Measurements from ENCODE around the gene FABP1. TPM values are rescaled to one million over a fixed set of nuclear protein-coding genes. Genes with fewer than 3 reads are reported as not detected.

The FABP1 gene
- total RNA-seq, 4 donors from 2014 or later, result 3.0 TPM; not detected in 3

GRCh38 chr2:88144271-88144670 lies 16.4 kb upstream of the FABP1 start:
- intact Hi-C loops (cut with DNase I), result no loop called here

GRCh38 chr2:88141952-88142351 lies 14.1 kb upstream of the FABP1 start:
- Histone ChIP-seq H3K4me3 (no peak overlapping the region), H3K27me3 (no peaks in the 10 kb centered on the region), H3K9me3 (peaks cover 0 to 9% (median 6%) of the 10 kb centered on the region in 4 donors), H3K4me1 (no peaks in the 10 kb centered on the region), H3K27ac (replicated peaks in 1 of 4) (no peak overlapping the region), H3K36me3 (no peaks in the 10 kb centered on the region)
- intact Hi-C loops (cut with DNase I), result no loop called here
- TF ChIP-seq CTCF (IDR thresholded peaks at IDR 0.05) (no peak), POLR2A (IDR thresholded peaks at IDR 0.05; ENCODE audit: low read depth) (no peak), POLR2AphosphoS5 (IDR thresholded peaks at IDR 0.05) (no peak), EP300 (IDR thresholded peaks at IDR 0.05) (no peak)
- 96% methylated on average over 2 of the region's 2 CpGs for WGBS
- DNase-seq (ENCODE audit: extremely low spot score), result no peak

More at GRCh38 chr2:88144271-88144670, 16.4 kb upstream of the FABP1 start:
- H3K27ac ChIP-seq (replicated peaks in 1 of 4), result no peak overlapping the region
- H3K27me3 ChIP-seq, result no peaks in the 10 kb centered on the region
- no peaks in the 10 kb centered on the region for H3K36me3 ChIP-seq
- H3K4me3 ChIP-seq, result no peak overlapping the region
- WGBS, result 69% methylated on average over 1 of the region's 1 CpG
- TF ChIP-seq EP300 (IDR thresholded peaks at IDR 0.05) (no peak), CTCF (IDR thresholded peaks at IDR 0.05) (no peak), POLR2A (IDR thresholded peaks at IDR 0.05; ENCODE audit: low read depth) (no peak), POLR2AphosphoS5 (IDR thresholded peaks at IDR 0.05) (no peak)
- peaks cover 0 to 19% (median 16%) of the 10 kb centered on the region in 4 donors for H3K9me3 ChIP-seq
- no peaks in the 10 kb centered on the region for H3K4me1 ChIP-seq
- DNase-seq (ENCODE audit: extremely low spot score), result no peak

- no peak overlapping the region for H3K4me3 ChIP-seq
- H3K27me3 ChIP-seq, result peaks cover 0 to 6% (median 0%) of the 10 kb centered on the region in 4 donors
- 84% methylated on average over 6 of the region's 6 CpGs for WGBS
- TF ChIP-seq CTCF (IDR thresholded peaks at IDR 0.05) (no peak), POLR2A (IDR thresholded peaks at IDR 0.05; ENCODE audit: low read depth) (no peak), EP300 (IDR thresholded peaks at IDR 0.05) (no peak), POLR2AphosphoS5 (IDR thresholded peaks at IDR 0.05) (no peak)
- no peaks in the 10 kb centered on the region for H3K4me1 ChIP-seq
- DNase-seq (ENCODE audit: extremely low spot score), result no peak
- no peak overlapping the region for H3K27ac ChIP-seq (replicated peaks in 1 of 4)
- H3K9me3 ChIP-seq, result peaks cover 0 to 9% (median 6%) of the 10 kb centered on the region in 4 donors
- no peaks in the 10 kb centered on the region for H3K36me3 ChIP-seq
- intact Hi-C loops (cut with DNase I), result no loop called here
Measured at GRCh38 chr2:88139804-88140203, 11.9 kb upstream of the FABP1 start.

GRCh38 chr2:88139203-88139702 lies 11.4 kb upstream of the FABP1 start:
- H3K4me1 ChIP-seq, result no peaks in the 10 kb centered on the region
- intact Hi-C loops (cut with DNase I), result no loop called here
- WGBS, result 55% methylated on average over 2 of the region's 2 CpGs
- no peak overlapping the region for H3K27ac ChIP-seq (replicated peaks in 1 of 4)
- peaks cover 0 to 9% (median 6%) of the 10 kb centered on the region in 4 donors for H3K9me3 ChIP-seq
- TF ChIP-seq POLR2A (IDR thresholded peaks at IDR 0.05; ENCODE audit: low read depth) (no peak), CTCF (IDR thresholded peaks at IDR 0.05) (no peak), EP300 (IDR thresholded peaks at IDR 0.05) (no peak), POLR2AphosphoS5 (IDR thresholded peaks at IDR 0.05) (no peak)
- peaks cover 0 to 6% (median 0%) of the 10 kb centered on the region in 4 donors for H3K27me3 ChIP-seq
- no peak for DNase-seq (ENCODE audit: extremely low spot score)
- H3K4me3 ChIP-seq, result no peak overlapping the region
- no peaks in the 10 kb centered on the region for H3K36me3 ChIP-seq

- no peak for TF ChIP-seq CTCF (IDR thresholded peaks at IDR 0.05)
- no peak for TF ChIP-seq EP300 (IDR thresholded peaks at IDR 0.05)
- no peak for TF ChIP-seq POLR2AphosphoS5 (IDR thresholded peaks at IDR 0.05)
- no peak for TF ChIP-seq POLR2A (IDR thresholded peaks at IDR 0.05; ENCODE audit: low read depth)
- H3K4me1 ChIP-seq, result no peaks in the 10 kb centered on the region
- H3K4me3 ChIP-seq, result no peak overlapping the region
- WGBS, result 93% methylated on average over 4 of the region's 4 CpGs
- H3K36me3 ChIP-seq, result no peaks in the 10 kb centered on the region
- H3K27ac ChIP-seq (replicated peaks in 1 of 4), result no peak overlapping the region
- intact Hi-C loops (cut with DNase I), result no loop called here
- peaks cover 0 to 9% (median 6%) of the 10 kb centered on the region in 4 donors for H3K9me3 ChIP-seq
- DNase-seq (ENCODE audit: extremely low spot score), result no peak
- H3K27me3 ChIP-seq, result peaks cover 0 to 6% (median 0%) of the 10 kb centered on the region in 4 donors
Measured at GRCh38 chr2:88137833-88138232, 10.0 kb upstream of the FABP1 start.
